HEK293T (cell line): ENCODE measurements around the gene CCL27.

Experiments
- CTCF ChIA-PET: fragments of 350-600 bp; formaldehyde crosslinking; extraction: SDS; loops from one replicate; lab custom pipeline; 2021; ENCODE audit warnings: antibody characterized with exemption, inconsistent platforms; lab: Yijun Ruan, JAX
- POLR2A ChIA-PET: fragments of 350-600 bp; formaldehyde crosslinking; extraction: SDS; loops from one replicate; lab custom pipeline; 2020; ENCODE audit warnings: antibody characterized with exemption, inconsistent platforms; lab: Yijun Ruan, JAX
- DNase-seq: peaks from one replicate; pipeline ENCODE4 v3.0.0; 2012; ENCODE audit warnings: mixed read lengths; ENCODE audit errors: extremely low spot score
- ARNT ChIP-seq: fragments of 450-650 bp; IDR thresholded peaks from 2 replicates; pipeline ENCODE4 v1.6.1; 2017; ENCODE audit warnings: mild to moderate bottlenecking
- BHLHE40 ChIP-seq: fragments of 450-650 bp; IDR thresholded peaks from 2 replicates; pipeline ENCODE4 v1.6.1; 2016; ENCODE audit warnings: mild to moderate bottlenecking, moderate library complexity, borderline replicate concordance
- CTBP1 ChIP-seq: fragments of 450-650 bp; IDR thresholded peaks from 2 replicates; pipeline ENCODE4 v1.6.1; 2016; ENCODE audit warnings: borderline replicate concordance
- ELF4 ChIP-seq: fragments of 450-650 bp; IDR thresholded peaks from 2 replicates; pipeline ENCODE4 v1.6.1; 2017; ENCODE audit warnings: antibody characterized with exemption
- FOXA1 ChIP-seq: fragments of 450-650 bp; IDR thresholded peaks from 2 replicates; pipeline ENCODE4 v1.6.1; 2016; ENCODE audit warnings: mild to moderate bottlenecking
- FOXK2 ChIP-seq: fragments of 450-650 bp; IDR thresholded peaks from 2 replicates; pipeline ENCODE4 v1.6.1; 2016; ENCODE audit warnings: mild to moderate bottlenecking
- FOXM1 ChIP-seq: fragments of 450-650 bp; IDR thresholded peaks from 2 replicates; pipeline ENCODE4 v1.6.1; 2017; ENCODE audit warnings: mild to moderate bottlenecking, borderline replicate concordance
- HDGF ChIP-seq: fragments of 450-650 bp; IDR thresholded peaks from 2 replicates; pipeline ENCODE4 v1.6.1; 2017; ENCODE audit warnings: antibody characterized with exemption, borderline replicate concordance
- L3MBTL2 ChIP-seq: fragments of 450-650 bp; conservative IDR thresholded peaks from 2 replicates; pipeline ENCODE4 v1.6.1; 2016; ENCODE audit warnings: mild to moderate bottlenecking
- LEF1 ChIP-seq: fragments of 450-650 bp; IDR thresholded peaks from 2 replicates; pipeline ENCODE4 v1.6.1; 2017; ENCODE audit warnings: mild to moderate bottlenecking, borderline replicate concordance
- NFRKB ChIP-seq: fragments of 450-650 bp; IDR thresholded peaks from 2 replicates; pipeline ENCODE4 v1.6.1; 2016; ENCODE audit warnings: mild to moderate bottlenecking, moderate library complexity
- SP1 ChIP-seq: fragments of 450-650 bp; IDR thresholded peaks from 2 replicates; pipeline ENCODE4 v1.6.1; 2017
- SUZ12 ChIP-seq: fragments of 450-650 bp; IDR thresholded peaks from 2 replicates; pipeline ENCODE4 v1.6.1; 2016; ENCODE audit warnings: mild to moderate bottlenecking
- TARDBP ChIP-seq: fragments of 450-650 bp; IDR thresholded peaks from 2 replicates; pipeline ENCODE4 v1.6.1; 2016
- ZNF384 ChIP-seq: fragments of 450-650 bp; IDR thresholded peaks from 2 replicates; pipeline ENCODE4 v1.6.1; 2016
- TF ChIP-seq, protein P1 (sequence below): fragments of 450-650 bp; IDR thresholded peaks from 2 replicates; pipeline ENCODE4 v1.6.1; 2016

Gene CCL27

DNA sequence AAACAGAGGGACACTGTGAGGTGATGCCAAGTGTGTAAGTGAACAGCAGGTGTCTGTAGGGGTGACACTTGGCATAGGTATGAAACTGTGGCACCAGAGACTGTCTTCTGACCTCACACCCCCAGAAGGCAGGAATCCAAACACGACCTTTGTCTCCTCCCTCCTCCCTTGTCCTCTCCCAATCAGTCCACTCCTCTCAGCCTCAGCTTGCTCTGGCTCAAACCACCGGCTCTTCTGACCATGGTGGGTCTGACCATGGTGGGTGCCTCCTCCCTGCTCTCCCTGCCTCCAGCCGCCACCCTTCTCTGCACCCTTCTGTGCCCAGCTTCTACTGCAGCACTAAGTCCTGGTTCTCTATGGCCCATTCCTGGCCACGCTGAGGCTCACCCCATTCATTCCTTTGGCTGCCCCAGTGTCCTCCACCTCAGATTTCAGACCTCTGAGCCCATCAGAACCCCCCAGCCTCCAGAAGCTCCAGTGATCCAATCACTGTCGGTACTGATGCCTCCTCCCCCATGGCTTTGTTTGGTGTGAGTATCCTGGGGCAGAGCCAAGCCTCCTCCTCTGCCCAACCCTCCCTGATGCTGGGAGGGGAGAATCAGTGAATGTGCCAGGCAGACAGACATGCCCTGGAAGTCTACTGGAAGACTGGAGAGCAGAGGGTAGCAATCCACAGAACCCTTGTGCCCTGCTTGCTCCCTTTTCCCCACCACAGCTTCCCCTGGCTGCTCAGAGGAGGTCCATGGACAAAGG lies 31.9 kb downstream of the CCL27 start:
- POLR2A ChIA-PET, result no interaction called here
- TF ChIP-seq SP1, result no peak
- no peak for TF ChIP-seq SUZ12
- TF ChIP-seq FOXA1, result no peak
- TF ChIP-seq FOXK2, result no peak
- no peak for TF ChIP-seq HDGF
- TF ChIP-seq LEF1, result no peak
- no peak for TF ChIP-seq ARNT
- no peak for DNase-seq
- CTCF ChIA-PET, result no interaction called here

DNA sequence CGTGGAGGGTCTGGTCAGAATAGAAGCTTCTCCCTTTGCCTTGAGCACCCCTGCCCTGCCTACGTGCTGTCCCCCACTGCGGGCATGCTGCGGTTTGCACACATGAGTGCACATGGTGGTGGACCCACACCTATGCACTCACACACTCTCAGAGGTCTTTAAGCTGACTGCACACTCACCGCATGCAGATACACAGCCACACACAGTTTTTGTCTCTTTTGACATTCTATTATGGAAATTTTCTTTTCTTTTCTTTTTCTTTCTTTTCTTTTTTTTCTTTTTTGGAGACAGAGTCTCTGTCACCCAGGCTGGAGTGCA lies 33.0 kb downstream of the CCL27 start:
- no peak for TF ChIP-seq L3MBTL2
- ChIA-PET CTCF (no interaction called here), POLR2A (interaction anchor here (0.6 to 1.1 kb wide), 2 partner anchors 9 to 212 kb away, joined by 3 read pairs; partner anchors contain the start of gene DCTN3)
- no peak for DNase-seq

DNA sequence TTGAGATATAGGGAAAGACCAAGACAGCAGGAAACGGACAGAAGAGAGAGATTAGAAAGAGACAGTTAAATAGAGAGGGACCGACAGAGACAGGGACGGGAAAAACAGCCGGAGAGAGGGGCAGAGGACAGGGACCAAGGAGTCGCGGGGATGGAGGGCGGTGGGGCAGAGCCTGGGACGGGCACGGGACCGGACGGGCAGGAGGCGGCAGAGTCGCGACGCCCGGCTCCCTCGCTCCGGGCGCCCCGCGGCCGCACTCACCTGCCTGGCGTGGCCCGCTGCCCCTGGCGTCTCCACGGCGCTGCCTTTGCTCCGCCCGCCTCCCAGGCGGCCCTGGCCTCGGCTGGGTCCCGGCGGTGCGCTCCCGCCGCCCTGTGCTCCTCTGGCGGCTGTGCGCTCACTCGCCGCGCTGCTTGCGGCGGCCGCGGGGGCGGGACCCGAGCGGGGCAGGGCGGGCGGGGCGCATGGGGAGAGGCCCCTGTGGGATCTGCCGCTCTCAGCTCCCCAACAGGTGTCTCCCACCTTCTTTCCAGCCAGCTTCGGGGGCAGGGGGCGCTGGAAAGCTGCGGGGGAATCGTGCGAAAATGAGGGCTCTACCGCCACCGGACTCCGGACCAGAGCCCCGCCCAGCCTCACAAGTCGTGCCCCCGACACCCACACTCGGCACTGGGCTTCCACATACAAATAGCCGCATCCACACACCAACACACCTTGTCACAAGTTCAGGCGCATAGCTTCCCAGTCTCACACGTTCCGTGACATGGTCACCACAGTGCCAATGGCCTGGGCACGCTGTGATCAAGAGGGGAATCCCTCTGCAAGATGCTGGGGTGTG lies 33.6 kb downstream of the CCL27 start, which contains the start of gene ARID3C:
TSS of gene ARID3C (minus strand) at position 411 of the 835 bp plus-strand sequence. CDS start 1,052 bp downstream, outside the sequence.
- DNase-seq, result peak; percentile 58
- TF ChIP-seq TARDBP, result no peak
- TF ChIP-seq FOXK2, result no peak
- no peak for TF ChIP-seq SP1
- TF ChIP-seq SUZ12, result no peak
- TF ChIP-seq, protein P1, sequence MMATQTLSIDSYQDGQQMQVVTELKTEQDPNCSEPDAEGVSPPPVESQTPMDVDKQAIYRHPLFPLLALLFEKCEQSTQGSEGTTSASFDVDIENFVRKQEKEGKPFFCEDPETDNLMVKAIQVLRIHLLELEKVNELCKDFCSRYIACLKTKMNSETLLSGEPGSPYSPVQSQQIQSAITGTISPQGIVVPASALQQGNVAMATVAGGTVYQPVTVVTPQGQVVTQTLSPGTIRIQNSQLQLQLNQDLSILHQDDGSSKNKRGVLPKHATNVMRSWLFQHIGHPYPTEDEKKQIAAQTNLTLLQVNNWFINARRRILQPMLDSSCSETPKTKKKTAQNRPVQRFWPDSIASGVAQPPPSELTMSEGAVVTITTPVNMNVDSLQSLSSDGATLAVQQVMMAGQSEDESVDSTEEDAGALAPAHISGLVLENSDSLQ, result no peak
- no peak for TF ChIP-seq BHLHE40
- no peak for TF ChIP-seq LEF1
- TF ChIP-seq L3MBTL2, result no peak
- TF ChIP-seq CTBP1, result no peak
- no peak for TF ChIP-seq ELF4
- no peak for TF ChIP-seq HDGF
- no peak for TF ChIP-seq ARNT
- no peak for TF ChIP-seq FOXM1
- no peak for TF ChIP-seq FOXA1
- no peak for TF ChIP-seq ZNF384
- TF ChIP-seq NFRKB, result no peak
- POLR2A ChIA-PET, result interaction anchor here (0.6 to 1.1 kb wide), 2 partner anchors 8 to 211 kb away, joined by 3 read pairs; partner anchors contain the start of gene DCTN3
- CTCF ChIA-PET, result no interaction called here

DNA sequence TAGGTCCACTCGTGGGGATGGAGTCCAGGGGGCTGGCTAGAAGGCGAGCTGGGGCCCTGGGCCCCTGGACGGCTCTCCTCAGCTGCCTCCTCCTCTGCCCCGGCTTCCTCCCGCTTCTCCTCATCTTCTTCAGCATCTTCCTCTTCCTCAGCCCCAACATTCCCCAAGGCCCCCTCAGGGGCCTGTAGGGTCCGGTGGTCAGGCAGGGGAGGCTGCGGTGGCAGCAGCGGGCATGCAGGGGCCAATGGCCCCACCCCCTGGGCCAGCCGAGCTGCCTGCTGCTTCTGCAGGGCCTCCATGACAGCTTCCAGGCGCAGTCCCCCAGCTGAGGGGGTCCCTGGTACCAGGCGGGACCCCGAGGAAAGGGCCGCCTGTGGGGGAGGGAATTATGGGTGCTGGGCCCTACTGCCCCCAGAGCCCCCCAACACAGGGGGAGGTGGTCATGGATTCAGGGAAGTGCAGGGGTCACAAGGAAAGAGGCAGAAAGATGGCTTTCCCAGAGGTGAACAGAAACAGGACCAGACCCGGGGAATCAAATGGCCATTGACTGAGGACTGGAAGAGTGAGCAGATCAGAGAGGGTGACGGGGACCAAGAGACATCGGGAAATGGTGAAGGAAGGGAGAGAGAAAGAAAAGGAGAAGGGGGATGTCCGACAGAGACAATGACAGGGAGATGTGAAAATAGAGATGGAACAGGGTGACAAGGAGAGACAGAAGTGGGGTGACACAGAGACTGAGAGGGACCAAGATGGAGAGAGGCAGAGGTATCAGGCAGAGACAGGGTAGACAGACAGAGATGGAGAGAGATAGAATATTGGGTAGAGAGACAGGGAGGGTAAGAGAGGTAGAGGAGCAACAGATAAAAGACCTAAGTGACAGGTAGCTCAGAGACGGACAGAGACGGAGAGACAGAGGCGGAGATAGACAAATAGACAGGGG lies 34.5 kb downstream of the CCL27 start:
- POLR2A ChIA-PET, result interaction anchor here (1.1 kb wide), 1 partner anchor 7 kb away, joined by 3 read pairs; the partner anchor contains the start of gene DCTN3
- no peak for TF ChIP-seq BHLHE40
- TF ChIP-seq ZNF384, result no peak
- TF ChIP-seq ELF4, result no peak
- no peak for TF ChIP-seq ARNT
- TF ChIP-seq CTBP1, result no peak
- TF ChIP-seq L3MBTL2, result no peak
- TF ChIP-seq SUZ12, result no peak
- no peak for TF ChIP-seq FOXK2
- no peak for TF ChIP-seq FOXM1
- DNase-seq, result no peak
- CTCF ChIA-PET, result no interaction called here

DNA sequence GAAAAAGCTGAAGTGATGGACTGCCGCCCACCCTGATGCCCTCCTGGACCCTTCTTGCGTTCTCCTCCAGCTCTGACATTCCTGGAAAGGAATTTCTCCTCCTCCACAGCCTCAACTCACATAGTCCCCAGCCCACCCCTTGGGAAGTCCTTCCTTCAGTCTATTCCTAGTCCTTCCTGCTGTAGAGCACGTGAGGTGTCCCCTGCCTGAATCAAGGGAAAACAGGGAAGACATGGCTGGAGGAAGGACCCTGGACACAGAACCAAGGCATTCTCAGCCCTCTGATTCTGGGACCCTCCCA lies 37.3 kb downstream of the CCL27 start:
- POLR2A ChIA-PET, result no interaction called here
- no peak for TF ChIP-seq SUZ12
- CTCF ChIA-PET, result no interaction called here
- DNase-seq, result no peak

DNA sequence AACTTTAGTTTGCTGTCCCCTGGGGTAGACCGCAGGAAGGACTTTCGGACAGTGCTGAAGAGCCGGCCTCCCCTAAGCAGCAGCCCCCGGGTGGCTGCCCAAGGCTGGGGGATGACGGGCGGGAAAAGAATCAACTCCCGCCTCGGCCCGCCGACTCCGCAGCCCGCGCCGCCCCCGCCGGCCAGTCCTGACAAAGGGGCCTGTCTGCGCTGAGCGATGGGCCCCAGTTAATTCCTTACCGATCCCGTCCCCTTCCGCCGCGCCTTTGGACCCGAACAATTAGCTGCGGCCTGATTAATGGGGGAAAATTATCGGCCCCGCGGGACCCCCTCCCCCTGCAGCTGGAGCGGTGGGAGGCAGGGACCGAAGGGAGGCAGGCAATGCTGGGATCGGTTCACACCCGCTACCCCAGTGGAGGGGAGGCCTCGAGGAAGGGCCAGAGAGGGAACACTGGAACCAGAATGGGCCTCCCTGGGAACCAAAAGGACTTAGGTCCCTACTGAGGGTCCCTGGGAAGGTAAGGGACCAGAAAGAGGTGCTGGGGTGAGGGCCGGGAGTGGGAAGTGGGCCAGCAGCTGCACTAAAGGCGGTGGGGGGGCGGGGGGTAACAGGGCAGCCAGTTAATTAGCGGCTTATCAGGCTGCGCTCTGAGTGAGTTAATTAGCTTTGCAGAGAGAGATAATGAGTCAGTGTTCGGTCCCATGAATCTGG lies 37.8 kb downstream of the CCL27 start:
- ChIA-PET POLR2A (no interaction called here), CTCF (no interaction called here)
- no peak for DNase-seq
- TF ChIP-seq BHLHE40, result no peak
- TF ChIP-seq HDGF, result no peak
- TF ChIP-seq FOXK2, result no peak
- TF ChIP-seq ELF4, result no peak
